Measurements from ENCODE around the gene EXOC3L4. TPM values are rescaled to one million over a fixed set of nuclear protein-coding genes. Genes with fewer than 3 reads are reported as not detected.

The EXOC3L4 gene
- total RNA-seq, 1 experiment from 2014 or later: not detected

DNA sequence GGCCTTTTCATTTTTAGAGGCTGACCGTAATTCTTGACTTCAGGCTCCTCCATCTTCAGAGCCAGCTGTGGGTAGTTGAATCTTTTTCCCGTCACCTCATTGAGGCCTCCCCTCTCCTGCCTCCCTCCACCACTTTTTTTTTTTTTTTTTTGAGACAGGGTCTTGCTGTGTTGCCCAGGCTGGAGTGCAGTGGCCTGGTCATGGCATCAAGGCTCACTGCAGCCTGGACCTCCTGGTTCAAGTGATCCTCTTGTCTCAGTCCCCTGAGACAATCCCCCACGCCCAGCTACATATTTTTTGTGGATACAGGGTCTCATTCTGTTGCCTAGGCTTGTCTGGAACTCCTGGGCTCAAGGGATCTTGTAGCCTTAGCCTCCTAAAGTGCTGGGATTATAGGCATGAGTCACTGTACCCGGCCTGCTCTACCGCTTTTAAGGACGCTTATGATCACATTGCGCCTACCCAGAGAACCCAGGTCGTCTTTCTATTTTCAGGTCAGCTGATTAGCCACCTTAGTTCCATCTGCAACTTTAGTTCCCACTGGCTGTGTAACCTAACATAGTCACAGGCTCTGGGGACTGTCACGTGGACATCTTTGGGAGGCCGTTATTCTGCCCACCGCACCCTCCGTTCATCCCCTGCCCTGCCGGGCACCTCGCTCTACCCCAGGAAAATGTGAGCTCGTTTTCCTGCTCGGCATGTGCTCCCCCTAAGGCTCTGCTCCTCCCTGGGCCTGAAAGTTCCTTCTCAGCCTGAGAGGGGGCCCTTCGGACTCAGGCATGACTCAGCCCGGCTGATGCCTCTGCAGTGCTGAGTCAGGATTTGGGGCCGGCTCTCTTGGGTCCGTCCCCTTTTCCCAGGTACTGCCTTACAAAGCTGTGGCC, 42.1 kb downstream of the EXOC3L4 start:
- peaks cover 18 to 37% of the 10 kb centered on the region in 2 experiments for H3K4me1 ChIP-seq (ENCODE audit: control insufficient read depth in 1 of 2, insufficient read depth in 2 of 2, low read length in 2 of 2)
- H3K27ac ChIP-seq (ENCODE audit: low read depth, low read length): peak overlapping the region; percentile 67
- peak overlapping the region; percentile 74 for H3K4me2 ChIP-seq (ENCODE audit: low read length)
- intact Hi-C loops (cut with micrococcal nuclease): no loop called here
- H2AFZ ChIP-seq (ENCODE audit: low read depth, low read length, poor library complexity, severe bottlenecking): peak overlapping the region; percentile 35
- no peaks in the 10 kb centered on the region for H3K27me3 ChIP-seq (ENCODE audit: insufficient read depth, low read length)
- no peaks in the 10 kb centered on the region for H3K79me2 ChIP-seq (ENCODE audit: insufficient read depth, low read length)
- H3K9me2 ChIP-seq (ENCODE audit: insufficient read depth): no peaks in the 10 kb centered on the region
- H3K36me3 ChIP-seq (ENCODE audit: control insufficient read depth in 1 of 2, insufficient read depth in 2 of 2, low read length in 2 of 2): peaks cover 8 to 16% of the 10 kb centered on the region in 2 experiments; a peak in 1 of 4 replicates
- H3K9ac ChIP-seq (ENCODE audit: low read length): peak overlapping the region; percentile 52
- H3K9me3 ChIP-seq (ENCODE audit: control insufficient read depth in 1 of 2, insufficient read depth in 1 of 2, low read depth in 1 of 2, low read length in 2 of 2): no peaks in the 10 kb centered on the region
- ChIA-PET RAD21 (ENCODE audit: low non-redundant PET in 1 of 2, low total read pairs in 2 of 2, uncharacterized antibody in 2 of 2, unreplicated experiment in 2 of 2) (interaction anchor here in 1 of 2 experiments (1.9 kb wide), 1 partner anchor 32 kb away, joined by 6 read pairs; no protein-coding TSS in a partner anchor), POLR2A (no interaction called here), CTCF (interaction anchor here (1.2 to 3.3 kb wide), 2 partner anchors 13 to 31 kb away, joined by 4 to 14 read pairs; partner anchors contain the start of gene TNFAIP2)
- TSS peak; percentile 62 for BruUV-seq (replicated peaks)
- DNase-seq (ENCODE audit: low read depth, low spot score) (peak; percentile 28), ATAC-seq (peak; percentile 72)
- H4K20me1 ChIP-seq (ENCODE audit: insufficient read depth): no peaks in the 10 kb centered on the region
- H3K4me3 ChIP-seq (replicated peaks in 1 of 2; ENCODE audit: low read depth in 1 of 2, low read length in 2 of 2): peak overlapping the region in 1 of 2 experiments; percentile 37; a peak in 2 of 4 replicates
- TF ChIP-seq, protein P1, sequence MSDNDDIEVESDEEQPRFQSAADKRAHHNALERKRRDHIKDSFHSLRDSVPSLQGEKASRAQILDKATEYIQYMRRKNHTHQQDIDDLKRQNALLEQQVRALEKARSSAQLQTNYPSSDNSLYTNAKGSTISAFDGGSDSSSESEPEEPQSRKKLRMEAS (IDR thresholded peaks at IDR 0.05): 0 out of 2 replicates have a peak, but pooled peaks have one; percentile 55
- TF ChIP-seq EZH2 (IDR thresholded peaks at IDR 0.05): no peak
- TF ChIP-seq, protein P2, sequence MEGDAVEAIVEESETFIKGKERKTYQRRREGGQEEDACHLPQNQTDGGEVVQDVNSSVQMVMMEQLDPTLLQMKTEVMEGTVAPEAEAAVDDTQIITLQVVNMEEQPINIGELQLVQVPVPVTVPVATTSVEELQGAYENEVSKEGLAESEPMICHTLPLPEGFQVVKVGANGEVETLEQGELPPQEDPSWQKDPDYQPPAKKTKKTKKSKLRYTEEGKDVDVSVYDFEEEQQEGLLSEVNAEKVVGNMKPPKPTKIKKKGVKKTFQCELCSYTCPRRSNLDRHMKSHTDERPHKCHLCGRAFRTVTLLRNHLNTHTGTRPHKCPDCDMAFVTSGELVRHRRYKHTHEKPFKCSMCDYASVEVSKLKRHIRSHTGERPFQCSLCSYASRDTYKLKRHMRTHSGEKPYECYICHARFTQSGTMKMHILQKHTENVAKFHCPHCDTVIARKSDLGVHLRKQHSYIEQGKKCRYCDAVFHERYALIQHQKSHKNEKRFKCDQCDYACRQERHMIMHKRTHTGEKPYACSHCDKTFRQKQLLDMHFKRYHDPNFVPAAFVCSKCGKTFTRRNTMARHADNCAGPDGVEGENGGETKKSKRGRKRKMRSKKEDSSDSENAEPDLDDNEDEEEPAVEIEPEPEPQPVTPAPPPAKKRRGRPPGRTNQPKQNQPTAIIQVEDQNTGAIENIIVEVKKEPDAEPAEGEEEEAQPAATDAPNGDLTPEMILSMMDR (IDR thresholded peaks at IDR 0.05 in 2 of 3, conservative IDR thresholded peaks at IDR 0.05 in 1 of 3; ENCODE audit: borderline replicate concordance in 1 of 3, insufficient read depth in 1 of 3, low read depth in 2 of 3, low read length in 2 of 3): no peak
- TF ChIP-seq ELF1 (IDR thresholded peaks at IDR 0.05; ENCODE audit: borderline replicate concordance, low read depth): no peak
- TF ChIP-seq, protein P3, sequence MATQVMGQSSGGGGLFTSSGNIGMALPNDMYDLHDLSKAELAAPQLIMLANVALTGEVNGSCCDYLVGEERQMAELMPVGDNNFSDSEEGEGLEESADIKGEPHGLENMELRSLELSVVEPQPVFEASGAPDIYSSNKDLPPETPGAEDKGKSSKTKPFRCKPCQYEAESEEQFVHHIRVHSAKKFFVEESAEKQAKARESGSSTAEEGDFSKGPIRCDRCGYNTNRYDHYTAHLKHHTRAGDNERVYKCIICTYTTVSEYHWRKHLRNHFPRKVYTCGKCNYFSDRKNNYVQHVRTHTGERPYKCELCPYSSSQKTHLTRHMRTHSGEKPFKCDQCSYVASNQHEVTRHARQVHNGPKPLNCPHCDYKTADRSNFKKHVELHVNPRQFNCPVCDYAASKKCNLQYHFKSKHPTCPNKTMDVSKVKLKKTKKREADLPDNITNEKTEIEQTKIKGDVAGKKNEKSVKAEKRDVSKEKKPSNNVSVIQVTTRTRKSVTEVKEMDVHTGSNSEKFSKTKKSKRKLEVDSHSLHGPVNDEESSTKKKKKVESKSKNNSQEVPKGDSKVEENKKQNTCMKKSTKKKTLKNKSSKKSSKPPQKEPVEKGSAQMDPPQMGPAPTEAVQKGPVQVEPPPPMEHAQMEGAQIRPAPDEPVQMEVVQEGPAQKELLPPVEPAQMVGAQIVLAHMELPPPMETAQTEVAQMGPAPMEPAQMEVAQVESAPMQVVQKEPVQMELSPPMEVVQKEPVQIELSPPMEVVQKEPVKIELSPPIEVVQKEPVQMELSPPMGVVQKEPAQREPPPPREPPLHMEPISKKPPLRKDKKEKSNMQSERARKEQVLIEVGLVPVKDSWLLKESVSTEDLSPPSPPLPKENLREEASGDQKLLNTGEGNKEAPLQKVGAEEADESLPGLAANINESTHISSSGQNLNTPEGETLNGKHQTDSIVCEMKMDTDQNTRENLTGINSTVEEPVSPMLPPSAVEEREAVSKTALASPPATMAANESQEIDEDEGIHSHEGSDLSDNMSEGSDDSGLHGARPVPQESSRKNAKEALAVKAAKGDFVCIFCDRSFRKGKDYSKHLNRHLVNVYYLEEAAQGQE (IDR thresholded peaks at IDR 0.05; ENCODE audit: low read depth): no peak
- no peak for TF ChIP-seq YY1 (IDR thresholded peaks at IDR 0.05; ENCODE audit: extremely low read depth, insufficient replicate concordance, low read depth, low read length)
- no peak for TF ChIP-seq SIN3A (IDR thresholded peaks at IDR 0.05; ENCODE audit: low read depth)
- TF ChIP-seq FOSL1 (IDR thresholded peaks at IDR 0.05; ENCODE audit: low read depth): peak; percentile 36
- TF ChIP-seq POLR2AphosphoS5 (IDR thresholded peaks at IDR 0.05; ENCODE audit: low read depth, low read length): no peak
- TF ChIP-seq SRF (IDR thresholded peaks at IDR 0.05; ENCODE audit: low read depth): no peak
- no peak for TF ChIP-seq POLR2A (IDR thresholded peaks at IDR 0.05; ENCODE audit: borderline replicate concordance, extremely low read depth, insufficient read depth, insufficient read length)
- TF ChIP-seq EGR1 (IDR thresholded peaks at IDR 0.05; ENCODE audit: low read depth): no peak
- no peak for TF ChIP-seq RAD21 (IDR thresholded peaks at IDR 0.05; ENCODE audit: low read depth)
- no peak for TF ChIP-seq TCF7L2 (IDR thresholded peaks at IDR 0.05; ENCODE audit: borderline replicate concordance, extremely low read depth, insufficient read depth, insufficient read length)
- TF ChIP-seq EZH2phosphoT487 (IDR thresholded peaks at IDR 0.05; ENCODE audit: borderline replicate concordance): no peak
- no peak for TF ChIP-seq ZNF274 (IDR thresholded peaks at IDR 0.05; ENCODE audit: low read depth, low read length)
- no peak for TF ChIP-seq CEBPB (IDR thresholded peaks at IDR 0.05; ENCODE audit: low read depth)
- TF ChIP-seq, protein P4, sequence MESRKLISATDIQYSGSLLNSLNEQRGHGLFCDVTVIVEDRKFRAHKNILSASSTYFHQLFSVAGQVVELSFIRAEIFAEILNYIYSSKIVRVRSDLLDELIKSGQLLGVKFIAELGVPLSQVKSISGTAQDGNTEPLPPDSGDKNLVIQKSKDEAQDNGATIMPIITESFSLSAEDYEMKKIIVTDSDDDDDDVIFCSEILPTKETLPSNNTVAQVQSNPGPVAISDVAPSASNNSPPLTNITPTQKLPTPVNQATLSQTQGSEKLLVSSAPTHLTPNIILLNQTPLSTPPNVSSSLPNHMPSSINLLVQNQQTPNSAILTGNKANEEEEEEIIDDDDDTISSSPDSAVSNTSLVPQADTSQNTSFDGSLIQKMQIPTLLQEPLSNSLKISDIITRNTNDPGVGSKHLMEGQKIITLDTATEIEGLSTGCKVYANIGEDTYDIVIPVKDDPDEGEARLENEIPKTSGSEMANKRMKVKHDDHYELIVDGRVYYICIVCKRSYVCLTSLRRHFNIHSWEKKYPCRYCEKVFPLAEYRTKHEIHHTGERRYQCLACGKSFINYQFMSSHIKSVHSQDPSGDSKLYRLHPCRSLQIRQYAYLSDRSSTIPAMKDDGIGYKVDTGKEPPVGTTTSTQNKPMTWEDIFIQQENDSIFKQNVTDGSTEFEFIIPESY (IDR thresholded peaks at IDR 0.05; ENCODE audit: extremely low read depth, insufficient replicate concordance, low read length): no peak

Data from HCT116 (cell line).